Neural progenitor cell (in vitro differentiated cells): Measurements from ENCODE around the gene SND1.

Experiments used
- EZH2 ChIP-seq: fragments of 200-600 bp; sonication (generic); IDR thresholded peaks from 2 replicates; pipeline ENCODE4 v1.6.1; 2017; ENCODE audit warnings: antibody characterized with exemption, mild to moderate bottlenecking, moderate library complexity
- EZH2phosphoT487 ChIP-seq: fragments of 200-600 bp; sonication (generic); IDR thresholded peaks from 2 replicates; pipeline ENCODE4 v1.6.1; 2017; ENCODE audit warnings: antibody characterized with exemption
- TF ChIP-seq, protein P1 (sequence below): fragments of 200-600 bp; sonication (generic); IDR thresholded peaks from 2 replicates; pipeline ENCODE4 v1.5.1; 2017; ENCODE audit warnings: antibody characterized with exemption, mild to moderate bottlenecking

DNA sequence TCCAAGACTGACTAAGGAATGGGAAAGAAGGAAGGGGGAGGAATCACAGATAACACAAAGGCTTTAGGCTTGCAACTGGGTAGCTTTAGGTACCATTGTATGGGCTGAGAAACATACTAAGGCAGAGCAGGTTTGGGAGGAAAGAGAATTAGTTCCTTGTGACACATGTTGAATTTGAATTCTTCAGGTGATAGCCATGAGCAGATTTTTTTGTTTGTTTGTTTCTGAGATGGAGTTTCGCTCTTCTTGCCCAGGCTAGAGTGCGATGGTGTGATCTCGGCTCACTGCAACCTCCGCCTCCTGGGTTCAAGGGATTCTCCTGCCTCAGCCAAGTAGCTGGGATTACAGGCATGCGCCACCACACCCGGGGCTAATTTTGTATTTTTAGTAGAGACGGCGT is 4.4 kb upstream of the SND1 start:
- TF ChIP-seq, protein P1, sequence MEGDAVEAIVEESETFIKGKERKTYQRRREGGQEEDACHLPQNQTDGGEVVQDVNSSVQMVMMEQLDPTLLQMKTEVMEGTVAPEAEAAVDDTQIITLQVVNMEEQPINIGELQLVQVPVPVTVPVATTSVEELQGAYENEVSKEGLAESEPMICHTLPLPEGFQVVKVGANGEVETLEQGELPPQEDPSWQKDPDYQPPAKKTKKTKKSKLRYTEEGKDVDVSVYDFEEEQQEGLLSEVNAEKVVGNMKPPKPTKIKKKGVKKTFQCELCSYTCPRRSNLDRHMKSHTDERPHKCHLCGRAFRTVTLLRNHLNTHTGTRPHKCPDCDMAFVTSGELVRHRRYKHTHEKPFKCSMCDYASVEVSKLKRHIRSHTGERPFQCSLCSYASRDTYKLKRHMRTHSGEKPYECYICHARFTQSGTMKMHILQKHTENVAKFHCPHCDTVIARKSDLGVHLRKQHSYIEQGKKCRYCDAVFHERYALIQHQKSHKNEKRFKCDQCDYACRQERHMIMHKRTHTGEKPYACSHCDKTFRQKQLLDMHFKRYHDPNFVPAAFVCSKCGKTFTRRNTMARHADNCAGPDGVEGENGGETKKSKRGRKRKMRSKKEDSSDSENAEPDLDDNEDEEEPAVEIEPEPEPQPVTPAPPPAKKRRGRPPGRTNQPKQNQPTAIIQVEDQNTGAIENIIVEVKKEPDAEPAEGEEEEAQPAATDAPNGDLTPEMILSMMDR, result no peak
- TF ChIP-seq EZH2phosphoT487 (no peak), EZH2 (no peak)
